Fibroblast of the aortic adventitia (primary cell): ENCODE data around the gene COPG1. TPM values are rescaled to one million over a fixed set of nuclear protein-coding genes. Genes with fewer than 3 reads are reported as not detected.

ENCODE experiments used
- DNase-seq: peaks from one replicate; pipeline ENCODE4 v3.0.0-alpha.2; 2010; ENCODE audit warnings: low read depth
- H3K4me3 ChIP-seq: 2 replicates; pipeline ENCODE4 v1.5.1; 2011; ENCODE audit warnings: low read depth, mild to moderate bottlenecking, control low read depth, low read length, moderate library complexity
- CTCF ChIP-seq: IDR thresholded peaks from 2 replicates; pipeline ENCODE4 v1.5.1; 2011; ENCODE audit warnings: mild to moderate bottlenecking, low read length, control low read depth, inconsistent platforms; ENCODE audit not compliant: insufficient read depth
- small RNA-seq: library from RNA; depleted of rRNA; stranded (forward); fragments of <200 nt; gene quantifications from one replicate; pipeline ENCODE3, GENCODE V24; 2012
- total RNA-seq: library from RNA; depleted of rRNA; stranded (reverse); fragments of >200 nt; gene quantifications from 2 replicates; pipeline ENCODE4 v1.2.3, GENCODE V29; 2012; ENCODE audit warnings: low replicate concordance

The COPG1 gene
- total RNA-seq, 1 donor, result 235 TPM

- DNase-seq, result no peak
- no peak overlapping the region for H3K4me3 ChIP-seq
- peak; percentile 18 for TF ChIP-seq CTCF
Measured at GRCh38 chr3:129323651-129324294, 74.4 kb downstream of the COPG1 start.

GRCh38 chr3:129324855-129325254 lies 75.4 kb downstream of the COPG1 start:
- TF ChIP-seq CTCF, result no peak
- H3K4me3 ChIP-seq, result no peak overlapping the region
- DNase-seq, result no peak

DNA sequence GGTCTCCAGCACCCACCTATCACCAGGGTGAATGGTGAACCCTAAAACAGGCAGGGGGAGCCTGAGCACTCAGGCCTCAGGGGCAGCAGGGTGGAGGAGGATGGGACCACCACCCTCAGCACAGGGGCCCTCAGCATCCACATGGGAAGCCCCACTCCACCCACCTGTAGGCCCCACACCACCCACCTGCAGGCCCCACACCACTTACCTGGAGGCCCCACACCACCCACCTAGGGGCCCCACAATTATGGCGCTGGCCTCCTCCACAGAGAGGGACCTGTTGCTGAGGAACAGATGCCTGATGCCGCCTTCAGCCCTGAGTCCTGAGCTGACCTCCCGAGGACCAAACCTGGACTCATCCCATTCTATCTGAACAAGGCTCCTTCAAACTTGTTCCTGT lies 76.0 kb downstream of the COPG1 start:
- H3K4me3 ChIP-seq, result no peak overlapping the region
- no peak for TF ChIP-seq CTCF
- no peak for DNase-seq

DNA sequence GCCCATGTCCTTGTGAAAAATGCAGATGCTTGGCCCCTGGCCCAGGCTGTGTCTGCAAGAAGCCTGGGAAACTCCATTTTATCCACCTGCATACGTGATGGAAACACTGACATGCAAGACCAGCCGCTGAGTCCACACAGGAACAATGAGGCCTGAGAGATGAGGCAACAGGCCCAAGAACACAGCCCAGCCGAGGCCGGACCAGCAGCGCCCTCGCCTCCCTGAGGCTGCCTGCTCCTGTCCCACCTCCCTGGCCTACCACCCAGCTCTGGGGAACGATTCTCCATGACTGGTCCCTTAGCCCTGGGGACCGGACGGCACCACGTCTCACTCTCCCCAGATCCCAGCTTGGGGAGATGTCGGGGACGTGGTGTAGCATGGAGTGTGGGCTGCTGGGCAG lies 76.7 kb downstream of the COPG1 start:
- DNase-seq, result no peak
- TF ChIP-seq CTCF, result no peak

DNA sequence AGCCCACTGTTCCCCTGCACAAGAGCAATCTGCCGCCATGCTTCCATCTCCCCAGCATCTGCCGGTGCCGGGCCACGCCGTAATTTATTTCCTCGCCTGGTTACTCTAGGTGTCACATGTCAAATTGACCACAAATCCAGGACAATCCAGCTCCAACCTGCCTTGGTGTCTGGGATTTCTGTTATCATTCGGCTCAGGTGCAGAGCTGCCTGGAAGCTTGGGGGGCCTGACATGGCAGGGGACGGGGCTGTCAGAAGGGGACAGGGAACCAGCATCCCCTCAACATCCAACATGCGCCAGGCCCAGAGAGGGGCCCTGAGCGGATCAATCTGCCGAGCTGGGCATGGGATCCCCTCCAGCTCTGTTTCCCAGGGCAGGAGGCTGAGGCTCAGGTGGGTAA lies 77.2 kb downstream of the COPG1 start:
- no peak for TF ChIP-seq CTCF
- no peak for DNase-seq
- no peak overlapping the region for H3K4me3 ChIP-seq

More for the DNA sequence above, 76.7 kb downstream of the COPG1 start:
- no peak overlapping the region for H3K4me3 ChIP-seq

Small RNA genes within 50 kb of the gene (small RNA-seq; reads per million reads assigned to genes)
- gene MIR6826 (0.32 reads per million), gene RPS27P12 (not detected)

Other genes starting within 250 kb of the COPG1 start
- not detected in 2 replicates for gene EFCC1, start 248.3 kb upstream of the COPG1 start, total RNA-seq
- gene GP9, start 188.8 kb upstream of the COPG1 start, total RNA-seq, result not detected in 2 replicates
- gene RAB43, start 127.8 kb upstream of the COPG1 start, total RNA-seq, result 2.5 and 5.1 TPM in 2 replicates
- gene ISY1, start 88.5 kb upstream of the COPG1 start, total RNA-seq, result 20.6 and 51.0 TPM in 2 replicates
- 286 and 295 TPM in 2 replicates for gene CNBP, start 65.7 kb upstream of the COPG1 start, total RNA-seq
- gene HMCES, start 29.3 kb downstream of the COPG1 start, total RNA-seq, result 9.2 and 11.1 TPM in 2 replicates
- under 0.01 TPM in 1 of 2 replicates, not detected in the other for gene EFCAB12, start 179.0 kb downstream of the COPG1 start, total RNA-seq
- gene MBD4, start 190.3 kb downstream of the COPG1 start, total RNA-seq, result 28.9 and 34.9 TPM in 2 replicates
- gene IFT122, start 190.6 kb downstream of the COPG1 start, total RNA-seq, result 21.4 and 38.0 TPM in 2 replicates